ENCODE measurements around the gene PRPF6.

The PRPF6 gene

GRCh38 chr20:64077541-64077875 lies 96.6 kb downstream of the PRPF6 start:
- ATAC-seq (no peak), DNase-seq (no peak)

GRCh38 chr20:64077876-64078551 lies 97.1 kb downstream of the PRPF6 start:
- ATAC-seq, result peak; percentile 17
- DNase-seq, result peak; percentile 67

GRCh38 chr20:64078934-64079272 lies 98.0 kb downstream of the PRPF6 start:
- ATAC-seq (no peak), DNase-seq (no peak)

GRCh38 chr20:64079273-64080012 lies 98.5 kb downstream of the PRPF6 start, which contains the start of gene RGS19:
TSS of gene RGS19 (minus strand) at chr20:64079518. CDS start at chr20:64076886, 2,632 bp downstream.
- DNase-seq, result peak; percentile 81
- ATAC-seq, result peak; percentile 52

GRCh38 chr20:64080013-64080812 lies 99.3 kb downstream of the PRPF6 start, which contains the start of gene OPRL1:
TSS of gene OPRL1 (plus strand) at chr20:64080082. CDS start at chr20:64092721, 12,639 bp downstream.
- DNase-seq (no peak), ATAC-seq (peak; percentile 2)

GRCh38 chr20:64080813-64081623 lies 100.1 kb downstream of the PRPF6 start:
- no peak for ATAC-seq

GRCh38 chr20:64081624-64081964 lies 100.7 kb downstream of the PRPF6 start:
- ATAC-seq, result no peak

More at GRCh38 chr20:64080813-64081623, 100.1 kb downstream of the PRPF6 start:
- no peak for DNase-seq

GRCh38 chr20:64082126-64082731 lies 101.3 kb downstream of the PRPF6 start:
- no peak for ATAC-seq

More at GRCh38 chr20:64081624-64081964, 100.7 kb downstream of the PRPF6 start:
- DNase-seq, result no peak

More at GRCh38 chr20:64082126-64082731, 101.3 kb downstream of the PRPF6 start:
- DNase-seq, result no peak

Data from stimulated activated naive CD8-positive, alpha-beta T cell treated with anti-CD3 and anti-CD28 coated beads, Interleukin-15, Interleukin-2, amounts not matched to agents 100 U/mL and 50 U/mL, for 24 hours (primary cell).